HG03025 (cell line): ENCODE measurements around the gene CCDC74A.
"Not testable (repeated sequence)": the region's sequence is repeated elsewhere in the genome, so short reads cannot be mapped to it uniquely, and the experiment has no call there.

Experiments used
- ATAC-seq: cut with Tn5 transposase; IDR thresholded peaks from one replicate; pipeline ENCODE4 v1.9.1; 2021; ENCODE audit warnings: mild to moderate bottlenecking, moderate library complexity; ENCODE audit not compliant: unreplicated experiment, low FRiP score

Gene CCDC74A

GRCh38 chr2:131544813-131545165 is 17.1 kb downstream of the CCDC74A start:
- not testable (repeated sequence) for ATAC-seq

GRCh38 chr2:131552871-131553270 is 25.2 kb downstream of the CCDC74A start:
- ATAC-seq = no peak

GRCh38 chr2:131556998-131557397 is 29.3 kb downstream of the CCDC74A start:
- ATAC-seq = no peak

GRCh38 chr2:131557558-131558321 is 30.1 kb downstream of the CCDC74A start:
- no peak for ATAC-seq

- no peak for ATAC-seq
Measured at GRCh38 chr2:131566371-131566770, 38.7 kb downstream of the CCDC74A start.

- no peak for ATAC-seq
Measured at GRCh38 chr2:131567891-131568290, 40.2 kb downstream of the CCDC74A start.

- not testable (repeated sequence) for ATAC-seq
Measured at GRCh38 chr2:131568401-131568800, 40.7 kb downstream of the CCDC74A start.

GRCh38 chr2:131572175-131572574 is 44.5 kb downstream of the CCDC74A start:
- ATAC-seq = no peak

GRCh38 chr2:131577812-131578211 is 50.1 kb downstream of the CCDC74A start:
- no peak for ATAC-seq

GRCh38 chr2:131580187-131580586 is 52.5 kb downstream of the CCDC74A start:
- ATAC-seq = no peak
